OCI-LY1 (cell line): ENCODE data around the gene LAX1.
"Not testable (repeated sequence)": the region's sequence is repeated elsewhere in the genome, so short reads cannot be mapped to it uniquely, and the experiment has no call there.

ENCODE experiments used
- H2AFZ ChIP-seq: fragments of 200-600 bp; sonication (generic), shearing (Covaris generic); 2 replicates; pipeline ENCODE4 v1.6.0; 2014; ENCODE audit warnings: antibody characterized with exemption, mild to moderate bottlenecking, low read length
- H3F3A ChIP-seq: fragments of 200-600 bp; sonication (generic), shearing (Covaris generic); 2 replicates; pipeline ENCODE4 v1.6.0; 2014; ENCODE audit warnings: mild to moderate bottlenecking, antibody characterized with exemption, low read length, moderate library complexity; ENCODE audit not compliant: insufficient read depth
- H3K27ac ChIP-seq: fragments of 200-600 bp; sonication (generic); 2 replicates; pipeline ENCODE4 v1.5.1; 2014; ENCODE audit warnings: low read length, mixed run types, mild to moderate bottlenecking, low read depth; ENCODE audit not compliant: poor library complexity, severe bottlenecking
- H3K27me3 ChIP-seq: fragments of 200-600 bp; sonication (generic); 2 replicates; pipeline ENCODE4 v1.6.0; 2014; ENCODE audit warnings: antibody characterized with exemption, mild to moderate bottlenecking, low read length, moderate library complexity; ENCODE audit not compliant: insufficient read depth
- H3K36me3 ChIP-seq: fragments of 200-600 bp; sonication (generic); 2 replicates; pipeline ENCODE4 v1.6.1; 2014; ENCODE audit warnings: mild to moderate bottlenecking, antibody characterized with exemption, low read length, moderate library complexity, mixed read lengths; ENCODE audit not compliant: insufficient read depth
- H3K4me1 ChIP-seq: fragments of 200-600 bp; sonication (generic); 2 replicates; pipeline ENCODE4 v1.5.1; 2014; ENCODE audit warnings: mild to moderate bottlenecking, low read length, moderate library complexity; ENCODE audit not compliant: insufficient read depth, severe bottlenecking
- H3K4me2 ChIP-seq: fragments of 200-600 bp; sonication (generic), shearing (Covaris generic); 2 replicates; pipeline ENCODE4 v1.6.1; 2014; ENCODE audit warnings: low read length
- H3K4me3 ChIP-seq: fragments of 200-600 bp; sonication (generic); 2 replicates; pipeline ENCODE4 v1.5.1; 2014; ENCODE audit warnings: low read length, low read depth, mild to moderate bottlenecking, mixed read lengths; ENCODE audit not compliant: poor library complexity, severe bottlenecking
- H3K79me2 ChIP-seq: fragments of 200-600 bp; shearing (Covaris generic); 2 replicates; pipeline ENCODE4 v1.6.1; 2016; ENCODE audit warnings: mixed run types, low read length, mixed read lengths; ENCODE audit not compliant: insufficient read depth
- H3K9ac ChIP-seq: fragments of 200-600 bp; sonication (generic), shearing (Covaris generic); 2 replicates; pipeline ENCODE4 v1.6.1; 2014; ENCODE audit warnings: mild to moderate bottlenecking, low read length, mixed read lengths
- H3K9me2 ChIP-seq: fragments of 200-600 bp; sonication (generic), shearing (Covaris generic); 2 replicates; pipeline ENCODE4 v1.6.1; 2014; ENCODE audit warnings: low read depth, mild to moderate bottlenecking, low read length, mixed read lengths
- H3K9me3 ChIP-seq: fragments of 200-600 bp; shearing (Covaris generic); 2 replicates; pipeline ENCODE4 v1.6.1; 2014; ENCODE audit warnings: low read length, mixed read lengths
- H4K20me1 ChIP-seq: fragments of 200-600 bp; sonication (generic), shearing (Covaris generic); 2 replicates; pipeline ENCODE4 v1.6.0; 2016; ENCODE audit warnings: mild to moderate bottlenecking, low read length; ENCODE audit not compliant: insufficient read depth
- EZH2 ChIP-seq: fragments of 200-600 bp; sonication (generic), shearing (Covaris generic); IDR thresholded peaks from 2 replicates; pipeline ENCODE4 v1.8.0; 2017; ENCODE audit warnings: borderline replicate concordance, mixed run types, mild to moderate bottlenecking, antibody characterized with exemption, low read length, moderate library complexity, mixed read lengths
- TF ChIP-seq, protein P1 (sequence below): fragments of 200-600 bp; sonication (generic), shearing (Covaris generic); IDR thresholded peaks from 2 replicates; pipeline ENCODE4 v1.5.1; 2017; ENCODE audit warnings: mild to moderate bottlenecking, antibody characterized with exemption, low read length, moderate library complexity, mixed read lengths

Gene LAX1

GRCh38 chr1:203746281-203746680, 18.7 kb upstream of the LAX1 start:
- TF ChIP-seq, protein P1, sequence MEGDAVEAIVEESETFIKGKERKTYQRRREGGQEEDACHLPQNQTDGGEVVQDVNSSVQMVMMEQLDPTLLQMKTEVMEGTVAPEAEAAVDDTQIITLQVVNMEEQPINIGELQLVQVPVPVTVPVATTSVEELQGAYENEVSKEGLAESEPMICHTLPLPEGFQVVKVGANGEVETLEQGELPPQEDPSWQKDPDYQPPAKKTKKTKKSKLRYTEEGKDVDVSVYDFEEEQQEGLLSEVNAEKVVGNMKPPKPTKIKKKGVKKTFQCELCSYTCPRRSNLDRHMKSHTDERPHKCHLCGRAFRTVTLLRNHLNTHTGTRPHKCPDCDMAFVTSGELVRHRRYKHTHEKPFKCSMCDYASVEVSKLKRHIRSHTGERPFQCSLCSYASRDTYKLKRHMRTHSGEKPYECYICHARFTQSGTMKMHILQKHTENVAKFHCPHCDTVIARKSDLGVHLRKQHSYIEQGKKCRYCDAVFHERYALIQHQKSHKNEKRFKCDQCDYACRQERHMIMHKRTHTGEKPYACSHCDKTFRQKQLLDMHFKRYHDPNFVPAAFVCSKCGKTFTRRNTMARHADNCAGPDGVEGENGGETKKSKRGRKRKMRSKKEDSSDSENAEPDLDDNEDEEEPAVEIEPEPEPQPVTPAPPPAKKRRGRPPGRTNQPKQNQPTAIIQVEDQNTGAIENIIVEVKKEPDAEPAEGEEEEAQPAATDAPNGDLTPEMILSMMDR = no peak
- TF ChIP-seq EZH2 = no peak
- H4K20me1 ChIP-seq = no peaks in the 10 kb centered on the region
- H3K27me3 ChIP-seq = no peaks in the 10 kb centered on the region
- peaks cover 13% of the 10 kb centered on the region for H3K4me1 ChIP-seq
- no peaks in the 10 kb centered on the region for H3K9me3 ChIP-seq
- H3K36me3 ChIP-seq = no peaks in the 10 kb centered on the region
- no peaks in the 10 kb centered on the region for H3K9me2 ChIP-seq
- no peak overlapping the region for H2AFZ ChIP-seq
- H3F3A ChIP-seq = no peaks in the 10 kb centered on the region
- H3K79me2 ChIP-seq = no peaks in the 10 kb centered on the region
- H3K4me3 ChIP-seq = no peak overlapping the region
- no peak overlapping the region for H3K9ac ChIP-seq
- H3K4me2 ChIP-seq = no peak overlapping the region
- no peak overlapping the region for H3K27ac ChIP-seq

DNA sequence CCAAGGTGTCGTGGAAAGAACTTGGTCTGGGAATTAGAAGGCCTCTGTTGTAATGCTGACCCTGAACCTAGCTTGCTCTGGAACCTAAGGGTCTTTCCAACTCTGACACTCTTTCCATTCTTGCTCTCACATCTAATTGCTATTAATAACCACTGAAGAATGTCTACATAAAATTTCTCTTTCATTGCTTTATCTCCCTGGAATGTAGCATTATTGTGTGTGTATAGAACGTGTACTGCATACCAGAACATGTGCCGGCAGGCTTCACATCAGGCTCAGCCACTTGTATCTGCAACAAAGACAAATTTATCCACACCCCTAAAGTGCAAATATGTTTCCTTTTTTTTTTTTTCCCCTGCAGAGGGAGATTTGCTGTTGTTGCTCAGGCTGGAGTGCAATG, 13.9 kb upstream of the LAX1 start:
- Histone ChIP-seq H3K4me2 (no peak overlapping the region), H3K36me3 (no peaks in the 10 kb centered on the region), H3K4me1 (peaks cover 34% of the 10 kb centered on the region), H3K9me2 (no peaks in the 10 kb centered on the region), H3K79me2 (no peaks in the 10 kb centered on the region), H4K20me1 (no peaks in the 10 kb centered on the region), H3K27me3 (no peaks in the 10 kb centered on the region), H3K27ac (peak overlapping the region; percentile 13), H3F3A (no peaks in the 10 kb centered on the region), H3K9ac (no peak overlapping the region), H3K4me3 (no peak overlapping the region), H3K9me3 (no peaks in the 10 kb centered on the region), H2AFZ (no peak overlapping the region)
- no peak for TF ChIP-seq EZH2
- TF ChIP-seq, protein P1 = no peak

DNA sequence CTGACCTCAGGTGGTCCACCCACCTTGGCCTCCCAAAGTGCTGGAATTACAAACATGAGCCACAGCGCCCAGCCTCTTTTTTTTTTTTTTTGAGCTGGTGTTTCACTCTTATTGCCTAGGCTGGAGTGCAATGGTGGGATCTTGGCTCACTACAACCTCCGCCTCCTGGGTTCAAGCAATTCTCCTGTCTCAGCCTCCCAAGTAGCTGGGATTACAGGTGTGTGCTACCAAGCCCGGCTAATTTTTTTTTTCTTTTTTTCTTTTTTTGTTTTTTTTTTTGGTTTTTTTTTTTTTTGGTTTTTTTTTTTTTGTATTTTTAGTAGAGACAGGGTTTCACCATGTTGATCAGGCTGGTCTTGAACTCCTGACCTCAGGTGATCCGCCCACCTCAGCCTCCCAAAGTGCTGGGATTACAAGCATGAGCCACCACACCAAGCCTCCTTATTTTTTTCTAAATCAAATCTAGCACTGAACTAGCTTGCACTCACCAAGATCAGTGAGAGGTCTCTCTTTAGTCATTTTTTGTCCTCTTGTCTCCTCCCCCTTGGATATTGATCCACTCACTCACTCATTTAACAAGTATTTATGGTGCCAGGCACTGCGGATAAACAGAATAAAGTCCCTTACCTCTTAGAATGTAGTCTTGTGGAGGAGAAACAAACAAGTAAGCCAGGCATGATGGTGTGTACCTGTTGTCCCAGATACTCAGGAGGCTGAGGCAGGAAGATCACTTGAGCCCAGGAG, 13.2 kb upstream of the LAX1 start:
- H3K9me2 ChIP-seq, H3K4me3 ChIP-seq, H3K36me3 ChIP-seq, H3K27me3 ChIP-seq, H3F3A ChIP-seq, H3K27ac ChIP-seq, H3K79me2 ChIP-seq, H3K9me3 ChIP-seq, H3K4me2 ChIP-seq, H4K20me1 ChIP-seq, H3K9ac ChIP-seq, H2AFZ ChIP-seq: not testable (repeated sequence)
- H3K4me1 ChIP-seq = peaks cover 41% of the 10 kb centered on the region

DNA sequence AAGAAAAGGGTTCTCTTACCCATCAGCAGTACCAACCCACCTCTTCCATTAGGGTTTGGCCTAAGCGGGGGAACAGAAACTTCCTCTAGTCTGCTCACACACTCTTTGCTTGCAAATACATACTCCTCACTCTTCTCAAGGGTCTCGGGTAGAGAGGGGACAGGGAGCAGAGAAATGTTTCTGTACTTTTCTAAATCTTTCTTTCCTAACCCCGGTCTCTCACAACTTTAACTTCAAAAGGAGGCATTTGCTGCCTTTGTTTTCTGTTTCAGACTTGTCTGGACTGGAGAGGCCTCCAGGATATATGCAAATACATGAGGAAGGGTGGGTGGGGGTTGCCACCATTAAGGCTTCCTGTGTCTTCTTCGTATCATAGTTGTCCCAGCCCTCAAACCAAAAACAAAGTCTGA, 10.5 kb upstream of the LAX1 start:
- Histone ChIP-seq H3K9me3 (no peaks in the 10 kb centered on the region), H3F3A (no peaks in the 10 kb centered on the region), H4K20me1 (no peaks in the 10 kb centered on the region), H3K79me2 (no peaks in the 10 kb centered on the region), H3K9me2 (no peaks in the 10 kb centered on the region), H3K36me3 (no peaks in the 10 kb centered on the region), H3K4me1 (peaks cover 46% of the 10 kb centered on the region), H3K27ac (peak overlapping the region; percentile 94), H2AFZ (no peak overlapping the region), H3K4me3 (peak overlapping the region; percentile 3), H3K9ac (peak overlapping the region; percentile 42), H3K27me3 (no peaks in the 10 kb centered on the region), H3K4me2 (peak overlapping the region; percentile 53)
- TF ChIP-seq EZH2 = no peak
- TF ChIP-seq, protein P1 = no peak
